Measurements from ENCODE around the gene MTHFD1L. TPM values are rescaled to one million over a fixed set of nuclear protein-coding genes. Genes with fewer than 3 reads are reported as not detected.

MTHFD1L gene
- total RNA-seq, 1 donor from 2014 or later = 32.5 TPM

- H3K27me3 Mint-ChIP-seq (ENCODE audit: insufficient read depth, low read depth) = peaks cover 7% of the 10 kb centered on the region
- no peak for DNase-seq (ENCODE audit: low spot score)
- no peak overlapping the region for H3K4me3 ChIP-seq
- H3F3A ChIP-seq (ENCODE audit: low read depth) = no peaks in the 10 kb centered on the region
- no peaks in the 10 kb centered on the region for H3K36me3 ChIP-seq
- no peak for TF ChIP-seq EZH2phosphoT487 (IDR thresholded peaks at IDR 0.05)
- TF ChIP-seq CTCF (IDR thresholded peaks at IDR 0.05) = no peak
- no peak for TF ChIP-seq EZH2 (IDR thresholded peaks at IDR 0.05)
- no peaks in the 10 kb centered on the region for H4K20me1 ChIP-seq (ENCODE audit: low read depth)
- H3K4me3 Mint-ChIP-seq = no peak overlapping the region
- H3K9ac ChIP-seq = no peak overlapping the region
- no peaks in the 10 kb centered on the region for H3K27me3 ChIP-seq
- H2AFZ ChIP-seq (replicated peaks) = no peak overlapping the region
- no peak overlapping the region for H3K4me2 ChIP-seq
- H3K27ac Mint-ChIP-seq = peak overlapping the region; percentile 34
- H3K27ac ChIP-seq = no peak overlapping the region
- H3K36me3 Mint-ChIP-seq = peaks cover 19% of the 10 kb centered on the region
- no peaks in the 10 kb centered on the region for H3K9me3 ChIP-seq (ENCODE audit: low read depth)
- H3K9me3 Mint-ChIP-seq = no peaks in the 10 kb centered on the region
- no peaks in the 10 kb centered on the region for H3K79me2 ChIP-seq (ENCODE audit: low read depth)
- no peaks in the 10 kb centered on the region for H3K4me1 ChIP-seq
- peaks cover 9% of the 10 kb centered on the region for H3K4me1 Mint-ChIP-seq
Observed at GRCh38 chr6:151101161-151101815, 235.8 kb downstream of the MTHFD1L start.

- no peak overlapping the region for H3K27ac Mint-ChIP-seq
- peaks cover 7% of the 10 kb centered on the region for H3K27me3 Mint-ChIP-seq (ENCODE audit: insufficient read depth, low read depth)
- H3K27ac ChIP-seq = no peak overlapping the region
- DNase-seq (ENCODE audit: low spot score) = no peak
- no peaks in the 10 kb centered on the region for H3F3A ChIP-seq (ENCODE audit: low read depth)
- no peaks in the 10 kb centered on the region for H4K20me1 ChIP-seq (ENCODE audit: low read depth)
- H3K79me2 ChIP-seq (ENCODE audit: low read depth) = no peaks in the 10 kb centered on the region
- H3K4me1 ChIP-seq = no peaks in the 10 kb centered on the region
- TF ChIP-seq EZH2phosphoT487 (IDR thresholded peaks at IDR 0.05) (no peak), CTCF (IDR thresholded peaks at IDR 0.05) (no peak), EZH2 (IDR thresholded peaks at IDR 0.05) (no peak)
- H3K27me3 ChIP-seq = no peaks in the 10 kb centered on the region
- no peak overlapping the region for H2AFZ ChIP-seq (replicated peaks)
- no peaks in the 10 kb centered on the region for H3K9me3 Mint-ChIP-seq
- H3K9ac ChIP-seq = no peak overlapping the region
- peaks cover 13% of the 10 kb centered on the region for H3K36me3 Mint-ChIP-seq
- H3K4me3 ChIP-seq = no peak overlapping the region
- no peak overlapping the region for H3K4me2 ChIP-seq
- H3K4me3 Mint-ChIP-seq = no peak overlapping the region
- no peaks in the 10 kb centered on the region for H3K36me3 ChIP-seq
- H3K9me3 ChIP-seq (ENCODE audit: low read depth) = no peaks in the 10 kb centered on the region
- peaks cover 3% of the 10 kb centered on the region for H3K4me1 Mint-ChIP-seq
Observed at GRCh38 chr6:151101816-151102694, 236.6 kb downstream of the MTHFD1L start.

- no peak overlapping the region for H3K27ac Mint-ChIP-seq
- no peak overlapping the region for H2AFZ ChIP-seq (replicated peaks)
Observed at GRCh38 chr6:151103266-151103665, 237.8 kb downstream of the MTHFD1L start.

More at GRCh38 chr6:151103266-151103665, 237.8 kb downstream of the MTHFD1L start:
- H3K79me2 ChIP-seq (ENCODE audit: low read depth) = no peaks in the 10 kb centered on the region
- no peak for TF ChIP-seq EZH2 (IDR thresholded peaks at IDR 0.05)
- no peak for TF ChIP-seq CTCF (IDR thresholded peaks at IDR 0.05)
- no peak overlapping the region for H3K4me3 ChIP-seq
- no peaks in the 10 kb centered on the region for H3F3A ChIP-seq (ENCODE audit: low read depth)
- Mint-ChIP-seq H3K27me3 (ENCODE audit: insufficient read depth, low read depth) (peaks cover 2% of the 10 kb centered on the region), H3K4me3 (no peak overlapping the region), H3K4me1 (peaks cover 3% of the 10 kb centered on the region), H3K36me3 (peaks cover 11% of the 10 kb centered on the region), H3K9me3 (no peaks in the 10 kb centered on the region)
- H3K36me3 ChIP-seq = no peaks in the 10 kb centered on the region
- no peaks in the 10 kb centered on the region for H3K27me3 ChIP-seq
- H3K4me2 ChIP-seq = no peak overlapping the region
- no peak overlapping the region for H3K9ac ChIP-seq
- H3K4me1 ChIP-seq = no peaks in the 10 kb centered on the region
- no peaks in the 10 kb centered on the region for H4K20me1 ChIP-seq (ENCODE audit: low read depth)
- H3K9me3 ChIP-seq (ENCODE audit: low read depth) = no peaks in the 10 kb centered on the region
- no peak for DNase-seq (ENCODE audit: low spot score)
- H3K27ac ChIP-seq = no peak overlapping the region
